Measurements from ENCODE around the gene TCF12.

DNA sequence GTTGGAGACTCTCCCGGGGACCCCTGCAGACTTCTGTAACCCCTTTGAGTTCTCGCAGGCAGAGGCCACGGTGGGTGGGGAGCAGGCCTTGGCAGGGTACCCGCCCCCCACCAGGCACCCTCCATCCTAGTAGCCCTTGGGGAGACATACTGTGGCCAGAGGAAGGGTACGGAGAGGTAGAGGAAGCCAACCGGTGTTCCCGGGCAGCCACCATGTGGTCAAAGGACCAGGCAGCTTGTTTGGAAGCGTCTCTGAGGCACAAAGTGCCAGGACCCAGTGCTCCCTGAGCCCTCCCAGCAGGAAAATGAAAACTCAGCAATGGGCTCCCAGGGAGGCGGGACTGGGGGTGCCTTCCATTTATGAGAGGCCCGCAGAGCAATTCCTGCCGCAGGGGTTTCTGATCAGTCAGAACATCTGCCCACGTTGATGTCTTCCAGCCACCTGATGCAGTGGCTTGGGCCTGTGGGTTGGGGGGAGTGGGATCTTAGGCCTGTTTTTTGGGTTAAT is 404.9 kb downstream of the TCF12 start:
- TF ChIP-seq, protein P1, sequence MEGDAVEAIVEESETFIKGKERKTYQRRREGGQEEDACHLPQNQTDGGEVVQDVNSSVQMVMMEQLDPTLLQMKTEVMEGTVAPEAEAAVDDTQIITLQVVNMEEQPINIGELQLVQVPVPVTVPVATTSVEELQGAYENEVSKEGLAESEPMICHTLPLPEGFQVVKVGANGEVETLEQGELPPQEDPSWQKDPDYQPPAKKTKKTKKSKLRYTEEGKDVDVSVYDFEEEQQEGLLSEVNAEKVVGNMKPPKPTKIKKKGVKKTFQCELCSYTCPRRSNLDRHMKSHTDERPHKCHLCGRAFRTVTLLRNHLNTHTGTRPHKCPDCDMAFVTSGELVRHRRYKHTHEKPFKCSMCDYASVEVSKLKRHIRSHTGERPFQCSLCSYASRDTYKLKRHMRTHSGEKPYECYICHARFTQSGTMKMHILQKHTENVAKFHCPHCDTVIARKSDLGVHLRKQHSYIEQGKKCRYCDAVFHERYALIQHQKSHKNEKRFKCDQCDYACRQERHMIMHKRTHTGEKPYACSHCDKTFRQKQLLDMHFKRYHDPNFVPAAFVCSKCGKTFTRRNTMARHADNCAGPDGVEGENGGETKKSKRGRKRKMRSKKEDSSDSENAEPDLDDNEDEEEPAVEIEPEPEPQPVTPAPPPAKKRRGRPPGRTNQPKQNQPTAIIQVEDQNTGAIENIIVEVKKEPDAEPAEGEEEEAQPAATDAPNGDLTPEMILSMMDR (IDR thresholded peaks at IDR 0.05), result no peak
- no peak for TF ChIP-seq POLR2A (IDR thresholded peaks at IDR 0.05)
